ENCODE data around the gene MED17. TPM values are rescaled to one million over a fixed set of nuclear protein-coding genes. Genes with fewer than 3 reads are reported as not detected.
A peak's percentile ranks its signal among the peaks of the same experiment; 100 is the strongest.

Gene MED17, protein sequence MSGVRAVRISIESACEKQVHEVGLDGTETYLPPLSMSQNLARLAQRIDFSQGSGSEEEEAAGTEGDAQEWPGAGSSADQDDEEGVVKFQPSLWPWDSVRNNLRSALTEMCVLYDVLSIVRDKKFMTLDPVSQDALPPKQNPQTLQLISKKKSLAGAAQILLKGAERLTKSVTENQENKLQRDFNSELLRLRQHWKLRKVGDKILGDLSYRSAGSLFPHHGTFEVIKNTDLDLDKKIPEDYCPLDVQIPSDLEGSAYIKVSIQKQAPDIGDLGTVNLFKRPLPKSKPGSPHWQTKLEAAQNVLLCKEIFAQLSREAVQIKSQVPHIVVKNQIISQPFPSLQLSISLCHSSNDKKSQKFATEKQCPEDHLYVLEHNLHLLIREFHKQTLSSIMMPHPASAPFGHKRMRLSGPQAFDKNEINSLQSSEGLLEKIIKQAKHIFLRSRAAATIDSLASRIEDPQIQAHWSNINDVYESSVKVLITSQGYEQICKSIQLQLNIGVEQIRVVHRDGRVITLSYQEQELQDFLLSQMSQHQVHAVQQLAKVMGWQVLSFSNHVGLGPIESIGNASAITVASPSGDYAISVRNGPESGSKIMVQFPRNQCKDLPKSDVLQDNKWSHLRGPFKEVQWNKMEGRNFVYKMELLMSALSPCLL
- 97.7 and 110 TPM in 2 replicates for total RNA-seq (2013; cell fraction: nucleolus; rRNA removed)
- 27.8 and 30.8 TPM in 2 replicates for total RNA-seq (2014; rRNA removed)
- 29.2 and 30.8 TPM in 2 replicates for total RNA-seq (2014; rRNA removed; fragmentation: Illumina TruSeq; extraction: Trizol)
- total RNA-seq (2021) = 34.9 and 38.7 TPM in 2 replicates
- polyA plus RNA-seq (2011; ENCODE audit: low read depth) = 6.8 TPM
- 23.3 and 28.3 TPM in 2 replicates for polyA plus RNA-seq (2011; rRNA removed)
- 10.9 and 13.4 TPM in 2 replicates for polyA plus RNA-seq (2011; cell fraction: cytosol; rRNA removed)
- 28.1 and 30.9 TPM in 2 replicates for polyA plus RNA-seq (2011; cell fraction: nucleus; rRNA removed)
- polyA plus RNA-seq (2012) = 8.1 and 13.2 TPM in 2 replicates
- polyA plus RNA-seq (2014; fragmentation: Illumina TruSeq; extraction: Trizol) = 28.8 and 36.1 TPM in 2 replicates
- polyA plus RNA-seq (2014; fragmentation: Nextera tagmentation; extraction: Ambion mirVana) = 10 to 100 TPM in 1 of 2 experiments, 1 to 10 TPM in 1; 7.3 to 12.4 TPM
- 23.2 and 25.9 TPM in 2 replicates for polyA plus RNA-seq (2014; rRNA removed)
- polyA plus RNA-seq (2016; fragmentation: Nextera tagmentation; extraction: Ambion mirVana) = 10 to 100 TPM; 30.0 to 32.1 TPM
- 20.8 and 33.4 TPM in 2 replicates for polyA minus RNA-seq (2011; rRNA and poly(A)+ RNA removed)
- 12.6 and 12.7 TPM in 2 replicates for polyA minus RNA-seq (2011; cell fraction: cytosol; rRNA and poly(A)+ RNA removed)
- polyA minus RNA-seq (2011; cell fraction: nucleus; rRNA and poly(A)+ RNA removed) = 35.5 and 66.6 TPM in 2 replicates
- percentile 82 among the genes with signal in this experiment for Bru-seq, nascent RNA
- BruChase-seq, experiment 1, labeled RNA remaining after a 6-hour chase = percentile 71 among the genes with signal in this experiment
- BruChase-seq, experiment 2, labeled RNA remaining after a 2-hour chase = percentile 84 among the genes with signal in this experiment
- long read RNA-seq, experiment 1, full-length matches to known transcripts = 20 of 20 reads
- long read RNA-seq, experiment 1, partial matches to known transcripts = 0 of 20 reads
- long read RNA-seq, experiment 1, other reads (novel, unspliced or antisense) = 0 of 20 reads
- long read RNA-seq, experiment 2, full-length matches to known transcripts = 182 of 189 reads
- long read RNA-seq, experiment 2, partial matches to known transcripts = 5 of 189 reads
- long read RNA-seq, experiment 2, other reads (novel, unspliced or antisense) = 2 of 189 reads

DNA sequence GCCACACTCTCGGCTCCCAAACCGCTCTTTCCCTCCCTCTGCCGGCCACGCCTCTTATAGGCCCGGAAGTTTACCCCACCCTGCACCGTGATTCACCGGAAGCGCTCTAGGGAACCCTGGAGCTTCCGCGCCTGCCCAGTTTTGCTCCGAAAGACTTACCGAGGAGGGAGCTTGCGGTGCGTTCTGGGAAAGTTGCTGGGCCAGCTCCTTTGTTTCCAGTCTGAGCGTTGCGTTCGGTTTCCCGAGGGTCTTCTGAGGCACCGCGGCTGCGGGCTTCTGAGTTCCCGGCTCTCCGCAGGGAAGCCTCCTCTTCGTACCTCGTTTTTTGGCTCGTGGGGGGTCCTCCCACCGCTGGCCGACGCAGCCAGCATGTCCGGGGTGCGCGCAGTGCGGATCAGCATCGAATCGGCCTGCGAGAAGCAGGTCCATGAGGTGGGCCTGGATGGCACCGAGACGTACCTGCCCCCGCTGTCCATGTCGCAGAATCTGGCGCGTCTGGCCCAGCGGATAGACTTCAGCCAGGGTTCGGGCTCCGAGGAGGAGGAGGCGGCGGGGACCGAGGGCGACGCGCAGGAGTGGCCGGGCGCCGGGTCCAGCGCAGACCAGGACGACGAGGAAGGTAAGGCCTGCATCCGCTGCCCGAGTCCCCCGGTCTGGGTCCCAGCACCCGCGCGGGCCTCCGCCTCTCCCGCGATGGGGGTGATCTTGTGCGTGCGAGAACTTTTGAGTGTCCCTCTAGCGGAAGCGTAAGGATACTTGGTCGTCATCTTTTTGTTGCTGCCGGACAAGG is at the start of gene MED17:
TSS of gene MED17 (plus strand) at position 138 of the 790 bp plus-strand sequence. CDS start at position 370, 232 bp downstream.
- Histone ChIP-seq H3K4me1 (ENCODE audit: control insufficient read depth, insufficient read depth, low read length) (no peaks in the 10 kb centered on the region; the same call in 1 of the 2 replicates), H4K20me1 (ENCODE audit: control insufficient read depth, insufficient read depth) (0 out of 2 replicates have a peak, but pooled peaks cover 3% of the 10 kb centered on the region), H3K9ac (ENCODE audit: control insufficient read depth, insufficient read depth, low read length) (peak within 1 kb of the TSS; percentile 99), H3K4me3 (peak within 1 kb of the TSS; percentile 80), H3K9me3 (replicated peaks; ENCODE audit: control insufficient read depth, insufficient read depth, low read length) (no peaks in the 10 kb centered on the region), H3K79me2 (ENCODE audit: control insufficient read depth, insufficient read depth, low read length) (peaks cover 55% of the 10 kb centered on the region), H2AFZ (ENCODE audit: control insufficient read depth, low read depth, low read length) (peak within 1 kb of the TSS; percentile 74), H3K27me3 (replicated peaks in 1 of 2; ENCODE audit: control insufficient read depth in 2 of 2, insufficient read depth in 2 of 2, low read length in 1 of 2) (no peaks in the 10 kb centered on the region), H3K4me2 (ENCODE audit: control insufficient read depth, insufficient read depth) (peak within 1 kb of the TSS; percentile 89), H3K27ac (ENCODE audit: control insufficient read depth, insufficient read depth) (peak within 1 kb of the TSS; percentile 95), H3K36me3 (ENCODE audit: control insufficient read depth in 2 of 2, insufficient read depth in 2 of 2, low read length in 1 of 2) (peaks cover 0 to 14% of the 10 kb centered on the region in 2 experiments; a peak in 1 of 4 replicates)
- FAIRE-seq (peak; percentile 96), DNase-seq (ENCODE audit: low read depth, low spot score) (peak; percentile 64), ATAC-seq (peak; percentile 95)
- BruUV-seq (replicated peaks) = TSS peak; percentile 70
- ChIA-PET CTCF (interaction anchor here (0.6 to 3.5 kb wide), 18 partner anchors 12 to 668 kb away, joined by 3 to 36 read pairs (median 4); partner anchors contain the start of genes C11orf54 and TAF1D), SMC1A (ENCODE audit: uncharacterized antibody, unreplicated experiment) (interaction anchor here (0.7 to 4.9 kb wide), 15 partner anchors 10 to 550 kb away, joined by 3 to 74 read pairs (median 4); partner anchors contain the start of genes C11orf54, CEP295 and TAF1D), RAD21 (ENCODE audit: unreplicated experiment) (interaction anchor here (0.5 to 2.9 kb wide), 12 partner anchors 28 to 673 kb away, joined by 3 to 40 read pairs (median 4); partner anchors contain the start of genes C11orf54, CEP295, PANX1 and TAF1D), POLR2A (interaction anchor here (0.5 to 5.2 kb wide), 10 partner anchors 10 to 352 kb away, joined by 3 to 85 read pairs (median 4); partner anchors contain the start of genes C11orf54, CEP295 and TAF1D)
- in situ Hi-C loops (cut with MboI) = no loop called here
- WGBS (ENCODE audit: insufficient coverage, insufficient replicate concordance, low lambda C conversion rate, missing lambda C conversion rate) = under 1% methylated on average over 63 of the region's 72 CpGs
- intact Hi-C loops (cut with micrococcal nuclease; ENCODE audit: unreplicated experiment) = loop anchor here (1.0 to 10.0 kb wide), 3 partner anchors 43 to 590 kb away; partner anchors contain the start of genes C11orf54, SLC36A4 and TAF1D
- TF ChIP-seq, protein P1, sequence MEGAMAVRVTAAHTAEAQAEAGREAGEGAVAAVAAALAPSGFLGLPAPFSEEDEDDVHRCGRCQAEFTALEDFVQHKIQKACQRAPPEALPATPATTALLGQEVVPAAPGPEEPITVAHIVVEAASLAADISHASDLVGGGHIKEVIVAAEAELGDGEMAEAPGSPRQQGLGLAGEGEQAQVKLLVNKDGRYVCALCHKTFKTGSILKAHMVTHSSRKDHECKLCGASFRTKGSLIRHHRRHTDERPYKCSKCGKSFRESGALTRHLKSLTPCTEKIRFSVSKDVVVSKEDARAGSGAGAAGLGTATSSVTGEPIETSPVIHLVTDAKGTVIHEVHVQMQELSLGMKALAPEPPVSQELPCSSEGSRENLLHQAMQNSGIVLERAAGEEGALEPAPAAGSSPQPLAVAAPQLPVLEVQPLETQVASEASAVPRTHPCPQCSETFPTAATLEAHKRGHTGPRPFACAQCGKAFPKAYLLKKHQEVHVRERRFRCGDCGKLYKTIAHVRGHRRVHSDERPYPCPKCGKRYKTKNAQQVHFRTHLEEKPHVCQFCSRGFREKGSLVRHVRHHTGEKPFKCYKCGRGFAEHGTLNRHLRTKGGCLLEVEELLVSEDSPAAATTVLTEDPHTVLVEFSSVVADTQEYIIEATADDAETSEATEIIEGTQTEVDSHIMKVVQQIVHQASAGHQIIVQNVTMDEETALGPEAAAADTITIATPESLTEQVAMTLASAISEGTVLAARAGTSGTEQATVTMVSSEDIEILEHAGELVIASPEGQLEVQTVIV (IDR thresholded peaks at IDR 0.05; ENCODE audit: borderline replicate concordance, partially characterized antibody) = peak; percentile 39
- TF ChIP-seq MEF2A (IDR thresholded peaks at IDR 0.05; ENCODE audit: insufficient read depth, low read depth, low read length) (no peak), ATF7 (IDR thresholded peaks at IDR 0.05; ENCODE audit: low read depth) (no peak), KLF5 (IDR thresholded peaks at IDR 0.05; ENCODE audit: partially characterized antibody) (peak; percentile 13), RELA (IDR thresholded peaks at IDR 0.05; ENCODE audit: borderline replicate concordance, partially characterized antibody) (no peak), ZNF24 (IDR thresholded peaks at IDR 0.05) (no peak), SMAD5 (IDR thresholded peaks at IDR 0.05; ENCODE audit: low read depth) (peak; percentile 91), GATAD2B (conservative IDR thresholded peaks at IDR 0.05; ENCODE audit: low read depth) (peak; percentile 72; the same call in 1 of the 2 replicates), ESRRA (IDR thresholded peaks at IDR 0.05; ENCODE audit: low read length) (no peak), TCF7 (IDR thresholded peaks at IDR 0.05; ENCODE audit: borderline replicate concordance) (no peak), IKZF2 (IDR thresholded peaks at IDR 0.05) (no peak), NR2C1 (IDR thresholded peaks at IDR 0.05) (peak; percentile 52; the same call in 1 of the 2 replicates), NRF1 (conservative IDR thresholded peaks at IDR 0.05; ENCODE audit: low read depth, low read length) (no peak), RAD51 (IDR thresholded peaks at IDR 0.05) (no peak)

All from GM12878 (cell line).